ENCODE measurements around the gene GALNT14. TPM values are rescaled to one million over a fixed set of nuclear protein-coding genes. Genes with fewer than 3 reads are reported as not detected.
A peak's percentile ranks its signal among the peaks of the same experiment; 100 is the strongest.

GALNT14 gene
- total and polyA plus RNA-seq, 4 donors = 0.85 to 2.8 (median 2.4) TPM

GRCh38 chr2:31080361-31080760 lies 57.9 kb downstream of the GALNT14 start:
- Histone ChIP-seq H3K27ac (ENCODE audit: low read depth in 1 of 2, low read length in 1 of 2) (no peak overlapping the region), H3K9me3 (ENCODE audit: control insufficient read depth in 4 of 4, insufficient read depth in 3 of 4, low read length in 3 of 4) (no peaks in the 10 kb centered on the region), H3K27me3 (ENCODE audit: control insufficient read depth in 3 of 3, insufficient read depth in 3 of 3, low read length in 2 of 3) (no peaks in the 10 kb centered on the region), H3K36me3 (ENCODE audit: control insufficient read depth in 4 of 4, insufficient read depth in 4 of 4, low read length in 4 of 4) (no peaks in the 10 kb centered on the region), H3K4me3 (no peak overlapping the region), H3K4me1 (ENCODE audit: control insufficient read depth in 5 of 5, insufficient read depth in 5 of 5, low read length in 5 of 5) (peaks cover 0 to 19% (median 5%) of the 10 kb centered on the region in 5 donors), H3K9ac (ENCODE audit: insufficient read depth in 1 of 2, low read length in 2 of 2) (no peak overlapping the region)
- no peak for TF ChIP-seq CTCF (IDR thresholded peaks at IDR 0.05; ENCODE audit: control extremely low read depth, extremely low read depth)
- 83 to 88% methylated on average over 1 of the region's 1 CpG for WGBS, 2 donors
- DNase-seq (no peak), ATAC-seq (ENCODE audit: insufficient read depth, low FRiP score) (no peak)

GRCh38 chr2:31079665-31080064 lies 58.6 kb downstream of the GALNT14 start:
- no peak overlapping the region for H3K9ac ChIP-seq (ENCODE audit: insufficient read depth in 1 of 2, low read length in 2 of 2)
- H3K36me3 ChIP-seq (ENCODE audit: control insufficient read depth in 4 of 4, insufficient read depth in 4 of 4, low read length in 4 of 4) = no peaks in the 10 kb centered on the region
- no peak for TF ChIP-seq CTCF (IDR thresholded peaks at IDR 0.05; ENCODE audit: control extremely low read depth, extremely low read depth)
- H3K27ac ChIP-seq (ENCODE audit: low read depth in 1 of 2, low read length in 1 of 2) = no peak overlapping the region
- H3K27me3 ChIP-seq (ENCODE audit: control insufficient read depth in 3 of 3, insufficient read depth in 3 of 3, low read length in 2 of 3) = no peaks in the 10 kb centered on the region
- no peak overlapping the region for H3K4me3 ChIP-seq
- WGBS, 2 donors = 76 to 84% methylated on average over 5 of the region's 5 CpGs
- ATAC-seq (ENCODE audit: insufficient read depth, low FRiP score) (no peak), DNase-seq (peak in 1 of 3 donors; percentile 36)
- H3K4me1 ChIP-seq (ENCODE audit: control insufficient read depth in 5 of 5, insufficient read depth in 5 of 5, low read length in 5 of 5) = peaks cover 0 to 22% (median 5%) of the 10 kb centered on the region in 5 donors
- H3K9me3 ChIP-seq (ENCODE audit: control insufficient read depth in 4 of 4, insufficient read depth in 3 of 4, low read length in 3 of 4) = no peaks in the 10 kb centered on the region

GRCh38 chr2:31078579-31079105 lies 59.6 kb downstream of the GALNT14 start:
- TF ChIP-seq CTCF (IDR thresholded peaks at IDR 0.05; ENCODE audit: control extremely low read depth, extremely low read depth) = no peak
- H3K4me1 ChIP-seq (ENCODE audit: control insufficient read depth in 5 of 5, insufficient read depth in 5 of 5, low read length in 5 of 5) = peaks cover 0 to 22% (median 5%) of the 10 kb centered on the region in 5 donors
- ATAC-seq (ENCODE audit: insufficient read depth, low FRiP score) (no peak), DNase-seq (no peak)
- H3K27me3 ChIP-seq (ENCODE audit: control insufficient read depth in 3 of 3, insufficient read depth in 3 of 3, low read length in 2 of 3) = no peaks in the 10 kb centered on the region
- H3K9ac ChIP-seq (ENCODE audit: insufficient read depth in 1 of 2, low read length in 2 of 2) = no peak overlapping the region
- WGBS, 2 donors = 78 to 79% methylated on average over 6 of the region's 6 CpGs
- H3K27ac ChIP-seq (ENCODE audit: low read depth in 1 of 2, low read length in 1 of 2) = no peak overlapping the region
- no peak overlapping the region for H3K4me3 ChIP-seq
- H3K36me3 ChIP-seq (ENCODE audit: control insufficient read depth in 4 of 4, insufficient read depth in 4 of 4, low read length in 4 of 4) = no peaks in the 10 kb centered on the region
- no peaks in the 10 kb centered on the region for H3K9me3 ChIP-seq (ENCODE audit: control insufficient read depth in 4 of 4, insufficient read depth in 3 of 4, low read length in 3 of 4)

GRCh38 chr2:31078011-31078410 lies 60.2 kb downstream of the GALNT14 start:
- no peak for ATAC-seq (ENCODE audit: insufficient read depth, low FRiP score)
- WGBS, 2 donors = 84 to 91% methylated on average over 4 of the region's 4 CpGs
- Histone ChIP-seq H3K27ac (ENCODE audit: low read depth in 1 of 2, low read length in 1 of 2) (no peak overlapping the region), H3K4me3 (no peak overlapping the region), H3K36me3 (ENCODE audit: control insufficient read depth in 4 of 4, insufficient read depth in 4 of 4, low read length in 4 of 4) (no peaks in the 10 kb centered on the region), H3K27me3 (ENCODE audit: control insufficient read depth in 3 of 3, insufficient read depth in 3 of 3, low read length in 2 of 3) (no peaks in the 10 kb centered on the region), H3K9ac (ENCODE audit: insufficient read depth in 1 of 2, low read length in 2 of 2) (no peak overlapping the region), H3K9me3 (ENCODE audit: control insufficient read depth in 4 of 4, insufficient read depth in 3 of 4, low read length in 3 of 4) (no peaks in the 10 kb centered on the region), H3K4me1 (ENCODE audit: control insufficient read depth in 5 of 5, insufficient read depth in 5 of 5, low read length in 5 of 5) (peaks cover 0 to 22% (median 5%) of the 10 kb centered on the region in 5 donors)
- TF ChIP-seq CTCF (IDR thresholded peaks at IDR 0.05; ENCODE audit: control extremely low read depth, extremely low read depth) = no peak
- peak in 2 of 3 donors; percentile 40 to 65 for DNase-seq
